B cell (primary cell): ENCODE results near the gene CBX2. TPM values are rescaled to one million over a fixed set of nuclear protein-coding genes. Genes with fewer than 3 reads are reported as not detected.

ENCODE experiments used
- ATAC-seq: fragments of 200-7000 bp; cut with Tn5 transposase; one replicate; pipeline ENCODE4 v1.10.0; 2021; ENCODE audit warnings: low read depth, mild to moderate bottlenecking, moderate number of reproducible peaks, moderate library complexity
- CTCF ChIA-PET: fragments of 350-600 bp; sonication (Branson Sonifier 250); formaldehyde crosslinking; loops from one replicate; lab custom pipeline; 2021; ENCODE audit warnings: antibody characterized with exemption, inconsistent platforms; lab: Charles Lee
- POLR2A ChIA-PET: fragments of 350-600 bp; sonication (Branson Sonifier 250); formaldehyde crosslinking; loops from one replicate; lab custom pipeline; 2021; ENCODE audit warnings: antibody characterized with exemption; lab: Charles Lee
- DNase-seq: peaks from one replicate; pipeline ENCODE4 v3.0.0; 2013
- H2AFZ ChIP-seq: 2 replicates; pipeline ENCODE4 v1.6.1; 2012; ENCODE audit warnings: mild to moderate bottlenecking, low read depth, low read length; ENCODE audit not compliant: insufficient read depth, poor library complexity, severe bottlenecking
- H3K27ac ChIP-seq, 2 donors: 1 replicate in 1 of 2; 2 replicates in 1 of 2; pipeline ENCODE4 v1.5.1; 2012 to 2013; ENCODE audit warnings: low read length in 2 of 2, mild to moderate bottlenecking in 2 of 2, moderate library complexity in 1 of 2
- H3K27me3 ChIP-seq, 4 experiments: fragments of 200-600 bp in 1 of 4; sonication (generic) in 1 of 4; replicated peaks in 1 of 4; 1 replicate in 2 of 4; 2 replicates in 2 of 4; pipeline versions ENCODE4 v1.6.1 to v1.7.0; 2013 to 2016; ENCODE audit warnings: low read length in 3 of 4, mild to moderate bottlenecking in 2 of 4, mixed read lengths in 1 of 4, moderate library complexity in 1 of 4; ENCODE audit not compliant: insufficient read depth in 4 of 4, control insufficient read depth in 3 of 4; ENCODE audit errors: control extremely low read depth in 1 of 4
- H3K36me3 ChIP-seq, 2 experiments: replicated peaks in 1 of 2; 1 replicate in 1 of 2; 2 replicates in 1 of 2; pipeline versions ENCODE4 v1.6.1 to v1.7.1; 2013; ENCODE audit warnings: low read length in 1 of 2; ENCODE audit not compliant: insufficient read depth in 2 of 2, control insufficient read depth in 1 of 2; ENCODE audit errors: control extremely low read depth in 1 of 2, extremely low read depth in 1 of 2
- H3K4me1 ChIP-seq, 2 donors: fragments of 200-600 bp in 1 of 2; sonication (generic) in 1 of 2; 1 replicate in 1 of 2; 2 replicates in 1 of 2; pipeline versions ENCODE4 v1.5.1 to v1.6.1; 2013 to 2017; ENCODE audit warnings: low read length in 2 of 2; ENCODE audit not compliant: control insufficient read depth in 2 of 2, insufficient read depth in 2 of 2
- H3K4me2 ChIP-seq: replicated peaks from 2 replicates; pipeline ENCODE3; 2012; ENCODE audit warnings: mild to moderate bottlenecking, low read depth, low read length; ENCODE audit not compliant: poor library complexity, severe bottlenecking
- H3K4me3 ChIP-seq, 5 experiments: fragments of 200-600 bp in 1 of 5; sonication (generic) in 1 of 5; 1 replicate in 3 of 5; 2 replicates in 2 of 5; pipeline versions ENCODE4 v1.5.1 to v1.7.0; 2011 to 2016; ENCODE audit warnings: low read length in 4 of 5, mild to moderate bottlenecking in 4 of 5, low read depth in 2 of 5, control low read depth in 1 of 5, moderate library complexity in 1 of 5; ENCODE audit not compliant: insufficient read depth in 1 of 5; ENCODE audit errors: control extremely low read depth in 1 of 5, extremely low read depth in 1 of 5
- H3K79me2 ChIP-seq: fragments of 200-600 bp; sonication (generic); one replicate; pipeline ENCODE4 v1.6.0; 2016; ENCODE audit warnings: low read length; ENCODE audit not compliant: control insufficient read depth, insufficient read depth
- H3K9ac ChIP-seq: fragments of 200-600 bp; sonication (generic); 2 replicates; pipeline ENCODE4 v1.6.1; 2017; ENCODE audit warnings: mild to moderate bottlenecking, low read length, moderate library complexity
- H3K9me3 ChIP-seq, 3 donors: one replicate each; pipeline versions ENCODE4 v1.6.1 to v1.7.1; 2013; ENCODE audit warnings: low read length in 2 of 3; ENCODE audit not compliant: control insufficient read depth in 2 of 3, insufficient read depth in 1 of 3; ENCODE audit errors: control extremely low read depth in 1 of 3
- H4K20me1 ChIP-seq: 2 replicates; pipeline ENCODE4 v1.6.0; 2012; ENCODE audit warnings: mild to moderate bottlenecking, low read length; ENCODE audit not compliant: insufficient read depth, control insufficient read depth, poor library complexity, severe bottlenecking
- H3K27ac Mint-ChIP-seq: one replicate; pipeline ENCODE4 v1.8.0; 2021; ENCODE audit warnings: mixed read lengths
- H3K27me3 Mint-ChIP-seq: one replicate; pipeline ENCODE4 v1.8.0; 2021; ENCODE audit warnings: mixed read lengths
- H3K4me1 Mint-ChIP-seq: one replicate; pipeline ENCODE4 v1.8.0; 2021; ENCODE audit warnings: mixed read lengths
- H3K4me3 Mint-ChIP-seq: one replicate; pipeline ENCODE4 v1.8.0; 2021; ENCODE audit warnings: mixed read lengths
- H3K9me3 Mint-ChIP-seq: one replicate; pipeline ENCODE4 v1.8.0; 2022; ENCODE audit warnings: mixed read lengths; ENCODE audit not compliant: insufficient read depth
- EZH2 ChIP-seq: IDR thresholded peaks from 2 replicates; pipeline ENCODE4 v1.6.1; 2012; ENCODE audit warnings: borderline replicate concordance, low read depth, mild to moderate bottlenecking, moderate library complexity, low read length; ENCODE audit not compliant: insufficient read depth, poor library complexity, severe bottlenecking
- WGBS: methylation state at CpG from one replicate; pipeline ENCODE4 v1.1.5; 2013; ENCODE audit warnings: missing lambda C conversion rate; ENCODE audit not compliant: insufficient coverage; 5-methylcytosine and 5-hydroxymethylcytosine counted together
- intact Hi-C: fragments of 100-400 bp; cut with micrococcal nuclease; formaldehyde crosslinking; loops from one replicate; pipeline ENCODE4 v1.10.0; 2022
- polyA plus RNA-seq: library from polyadenylated mRNA; depleted of rRNA; stranded (reverse); fragments of >200 nt; gene quantifications from 2 replicates; pipeline ENCODE4 v1.2.3, GENCODE V29; 2012
- total RNA-seq, 2 donors: library from RNA; stranded (reverse); fragments of 120-200 nt in 1 of 2; gene quantifications; 1 replicate in 1 of 2; 2 replicates in 1 of 2; pipeline versions ENCODE4 v1.2.3 to v1.2.4, GENCODE V29; 2013 to 2022
- TF ChIP-seq, protein P1 (sequence below): fragments of 200-600 bp; IDR thresholded peaks from one replicate; pipeline ENCODE4 v1.8.0; 2022; ENCODE audit warnings: antibody characterized with exemption, mild to moderate bottlenecking

The CBX2 gene
- total and polyA plus RNA-seq, 2 donors (not counting 1 experiment from before 2014, with no cell fraction given): 0.10 to 0.47 TPM

DNA sequence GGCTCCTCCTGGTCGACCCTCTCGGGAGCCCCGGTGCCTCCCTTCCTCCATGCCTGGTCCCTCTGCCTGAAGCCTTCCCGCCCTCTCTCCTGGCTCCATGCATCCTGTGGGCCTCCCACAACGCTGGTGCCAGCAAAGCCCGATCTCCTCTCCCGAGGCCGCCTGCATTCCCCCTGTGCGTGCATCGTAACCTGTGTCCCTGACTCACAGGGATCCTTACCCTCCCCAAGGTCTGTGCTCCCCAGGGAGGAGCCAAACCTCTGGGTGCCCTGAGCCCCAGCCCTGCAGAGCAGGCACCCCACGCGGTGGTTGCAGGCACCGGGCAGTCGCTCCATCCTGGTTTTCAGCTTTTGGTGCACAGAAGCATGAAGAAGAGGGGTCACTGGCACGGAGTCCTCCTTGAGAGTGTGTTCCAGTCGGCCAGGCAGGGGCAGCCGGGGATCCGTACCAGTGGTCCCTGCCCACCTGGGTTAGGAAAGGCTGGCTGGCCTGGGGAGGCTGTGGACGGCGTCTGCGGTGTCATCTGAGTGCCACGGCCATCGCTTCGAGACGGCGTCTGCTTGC is 49.0 kb upstream of the CBX2 start:
- H2AFZ ChIP-seq: peak overlapping the region; percentile 93
- no peak overlapping the region for H3K4me3 ChIP-seq
- intact Hi-C loops: loop anchor here (1.0 kb wide), 1 partner anchor 268 kb away; no protein-coding TSS in a partner anchor
- TF ChIP-seq, protein P1, sequence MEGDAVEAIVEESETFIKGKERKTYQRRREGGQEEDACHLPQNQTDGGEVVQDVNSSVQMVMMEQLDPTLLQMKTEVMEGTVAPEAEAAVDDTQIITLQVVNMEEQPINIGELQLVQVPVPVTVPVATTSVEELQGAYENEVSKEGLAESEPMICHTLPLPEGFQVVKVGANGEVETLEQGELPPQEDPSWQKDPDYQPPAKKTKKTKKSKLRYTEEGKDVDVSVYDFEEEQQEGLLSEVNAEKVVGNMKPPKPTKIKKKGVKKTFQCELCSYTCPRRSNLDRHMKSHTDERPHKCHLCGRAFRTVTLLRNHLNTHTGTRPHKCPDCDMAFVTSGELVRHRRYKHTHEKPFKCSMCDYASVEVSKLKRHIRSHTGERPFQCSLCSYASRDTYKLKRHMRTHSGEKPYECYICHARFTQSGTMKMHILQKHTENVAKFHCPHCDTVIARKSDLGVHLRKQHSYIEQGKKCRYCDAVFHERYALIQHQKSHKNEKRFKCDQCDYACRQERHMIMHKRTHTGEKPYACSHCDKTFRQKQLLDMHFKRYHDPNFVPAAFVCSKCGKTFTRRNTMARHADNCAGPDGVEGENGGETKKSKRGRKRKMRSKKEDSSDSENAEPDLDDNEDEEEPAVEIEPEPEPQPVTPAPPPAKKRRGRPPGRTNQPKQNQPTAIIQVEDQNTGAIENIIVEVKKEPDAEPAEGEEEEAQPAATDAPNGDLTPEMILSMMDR: no peak
- TF ChIP-seq EZH2: no peak
- H3K9me3 ChIP-seq: peaks cover 0 to 3% (median 0%) of the 10 kb centered on the region in 3 donors
- Mint-ChIP-seq H3K27me3 (no peaks in the 10 kb centered on the region), H3K4me3 (peak overlapping the region; percentile 83), H3K27ac (peak overlapping the region; percentile 53), H3K9me3 (no peaks in the 10 kb centered on the region), H3K4me1 (peaks cover 51% of the 10 kb centered on the region)
- DNase-seq (no peak), ATAC-seq (no peak)
- ChIA-PET POLR2A (no interaction called here), CTCF (interaction anchor here (1.0 to 1.4 kb wide), 2 partner anchors 12 to 17 kb away, joined by 4 read pairs; no protein-coding TSS in a partner anchor)
- no peaks in the 10 kb centered on the region for H3K79me2 ChIP-seq
- H3K4me1 ChIP-seq: peaks cover 17 to 27% of the 10 kb centered on the region in 2 donors
- H4K20me1 ChIP-seq: no peaks in the 10 kb centered on the region
- WGBS: 82% methylated on average over 26 of the region's 26 CpGs
- no peak overlapping the region for H3K27ac ChIP-seq
- peak overlapping the region; percentile 65 for H3K4me2 ChIP-seq
- no peaks in the 10 kb centered on the region for H3K36me3 ChIP-seq
- no peaks in the 10 kb centered on the region for H3K27me3 ChIP-seq
- peak overlapping the region; percentile 57 for H3K9ac ChIP-seq

DNA sequence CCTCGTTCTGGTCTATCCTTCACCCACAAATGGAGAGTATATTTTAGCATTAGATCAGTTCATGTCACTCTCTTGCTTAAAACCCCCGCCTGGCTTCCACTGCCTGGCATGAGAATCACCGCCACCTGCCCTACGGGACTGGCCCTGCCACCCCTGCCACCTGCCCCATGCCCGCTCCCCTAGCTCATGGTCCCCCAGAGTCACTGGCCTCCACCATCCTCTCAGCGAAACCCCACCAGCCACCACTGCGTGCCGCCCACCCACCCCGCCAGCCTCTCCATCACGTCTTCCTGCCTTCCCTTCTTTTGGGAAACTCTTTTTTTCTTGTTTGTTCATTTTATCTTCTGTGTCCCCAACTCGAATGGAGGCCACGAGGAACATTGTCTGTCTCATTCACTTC is 48.2 kb upstream of the CBX2 start:
- POLR2A ChIA-PET: no interaction called here
- Histone ChIP-seq H3K4me3 (no peak overlapping the region), H3K4me1 (peaks cover 17 to 27% of the 10 kb centered on the region in 2 donors), H3K79me2 (no peaks in the 10 kb centered on the region), H3K27ac (no peak overlapping the region), H3K9me3 (peaks cover 0 to 3% (median 0%) of the 10 kb centered on the region in 3 donors), H3K4me2 (no peak overlapping the region), H3K9ac (no peak overlapping the region), H4K20me1 (no peaks in the 10 kb centered on the region), H3K36me3 (no peaks in the 10 kb centered on the region), H3K27me3 (no peaks in the 10 kb centered on the region), H2AFZ (no peak overlapping the region)
- CTCF ChIA-PET: no interaction called here
- H3K9me3 Mint-ChIP-seq: no peaks in the 10 kb centered on the region
- DNase-seq (no peak), ATAC-seq (no peak)
- 98% methylated on average over 8 of the region's 12 CpGs for whole genome bisulfite sequencing
- peak overlapping the region; percentile 35 for H3K4me3 Mint-ChIP-seq
- intact Hi-C loops: loop anchor here (5.0 kb wide), 1 partner anchor 108 kb away; the partner anchor contains the start of gene CBX4
- H3K27ac Mint-ChIP-seq: peak overlapping the region; percentile 61
- no peaks in the 10 kb centered on the region for H3K27me3 Mint-ChIP-seq
- TF ChIP-seq, protein P1: no peak
- TF ChIP-seq EZH2: no peak
- H3K4me1 Mint-ChIP-seq: peaks cover 51% of the 10 kb centered on the region
